A549 (cell line): ENCODE data around the gene MIPOL1. TPM values are rescaled to one million over a fixed set of nuclear protein-coding genes. Genes with fewer than 3 reads are reported as not detected.
A peak's percentile ranks its signal among the peaks of the same experiment; 100 is the strongest.

Source experiments
- ATAC-seq, 2 experiments: fragments of 200-7000 bp in 1 of 2; fragments of >200 bp in 1 of 2; cut with Nextera tagmentation in 1 of 2; cut with Tn5 transposase in 1 of 2; 3 replicates each; pipeline versions ENCODE4 v1.8.0 to v1.9.1; 2018 to 2020; ENCODE audit warnings: mild to moderate bottlenecking in 1 of 2, moderate library complexity in 1 of 2
- CTCF ChIA-PET: fragments of 300-600 bp; sonication (Branson Sonifier 250); formaldehyde crosslinking; extraction: SDS; loops from one replicate; lab custom pipeline; 2021; ENCODE audit warnings: antibody characterized with exemption, inconsistent platforms; lab: Yijun Ruan, JAX
- POLR2A ChIA-PET: fragments of 350-600 bp; formaldehyde crosslinking; extraction: SDS; loops from one replicate; lab custom pipeline; 2021; ENCODE audit warnings: antibody characterized with exemption, inconsistent platforms; lab: Yijun Ruan, JAX
- DNase-seq, 2 experiments: peaks; one replicate each; pipeline versions ENCODE4 v3.0.0 to v3.0.0-alpha.2; 2011 to 2016; ENCODE audit warnings: low read depth in 1 of 2, low spot score in 1 of 2
- FAIRE-seq: peaks from 2 replicates; lab custom pipeline; 2011; peaks lifted over from hg19 to GRCh38; lab: Jason Lieb, UNC
- H3K27ac ChIP-seq, 2 experiments: fragments of >200 bp; sonication (Bioruptor Twin); formaldehyde crosslinking; 3 replicates each; pipeline ENCODE4 v1.5.1; 2016 to 2017
- H3K4me1 ChIP-seq: fragments of >200 bp; sonication (Bioruptor Twin); formaldehyde crosslinking; 3 replicates; pipeline ENCODE4 v1.6.1; 2016
- H3K4me2 ChIP-seq: fragments of >200 bp; sonication (Bioruptor Twin); formaldehyde crosslinking; 3 replicates; pipeline ENCODE4 v1.6.1; 2016
- H3K4me3 ChIP-seq: fragments of >200 bp; sonication (Bioruptor Twin); formaldehyde crosslinking; 3 replicates; pipeline ENCODE4 v1.5.1; 2016
- H3K9me3 ChIP-seq: fragments of >200 bp; sonication (Bioruptor Twin); formaldehyde crosslinking; 3 replicates; pipeline ENCODE4 v1.6.1; 2016
- CHD2 ChIP-seq: fragments of 150-350 bp; IDR thresholded peaks from 2 replicates; pipeline ENCODE4 v1.6.1; 2014; ENCODE audit warnings: low read length; ENCODE audit not compliant: partially characterized antibody
- FOXS1 ChIP-seq: fragments of 250-450 bp; sonication (Bioruptor Pico); IDR thresholded peaks from 2 replicates; pipeline ENCODE4 v1.5.0; 2020; ENCODE audit warnings: mild to moderate bottlenecking, moderate library complexity
- JUN ChIP-seq, 2 experiments: fragments of >200 bp; sonication (Bioruptor Twin); formaldehyde crosslinking; IDR thresholded peaks; 2 replicates in 1 of 2; 3 replicates in 1 of 2; pipeline ENCODE4 v1.6.1; 2016 to 2017
- MAZ ChIP-seq: fragments of 150-350 bp; IDR thresholded peaks from 2 replicates; pipeline ENCODE4 v1.6.1; 2014; ENCODE audit warnings: antibody characterized with exemption, low read depth, low read length, borderline replicate concordance
- POLR2AphosphoS2 ChIP-seq: conservative IDR thresholded peaks from 2 replicates; pipeline ENCODE4 v1.6.1; 2012; ENCODE audit warnings: low read length, improper control_type of control experiment, inconsistent platforms
- RAD21 ChIP-seq, 2 experiments: fragments of >200 bp in 1 of 2; sonication (Bioruptor Twin) in 1 of 2; formaldehyde crosslinking in 1 of 2; IDR thresholded peaks in 1 of 2; conservative IDR thresholded peaks in 1 of 2; 2 replicates in 1 of 2; 3 replicates in 1 of 2; pipeline ENCODE4 v1.6.1; 2012 to 2018; ENCODE audit warnings: inconsistent platforms in 1 of 2
- RNF2 ChIP-seq: fragments of 200-600 bp; sonication (generic); IDR thresholded peaks from 2 replicates; pipeline ENCODE4 v1.6.1; 2016; ENCODE audit warnings: low read depth, mild to moderate bottlenecking, antibody characterized with exemption, moderate library complexity, borderline replicate concordance
- SREBF2 ChIP-seq: fragments of 450-650 bp; IDR thresholded peaks from 2 replicates; pipeline ENCODE4 v1.6.1; 2014; ENCODE audit warnings: mild to moderate bottlenecking, moderate library complexity
- WGBS: methylation state at CpG from one replicate; pipeline ENCODE4 v1.1.6; 2017; ENCODE audit errors: missing lambda C conversion rate; 5-methylcytosine and 5-hydroxymethylcytosine counted together
- polyA plus RNA-seq, 4 experiments: library from polyadenylated mRNA; depleted of rRNA in 3 of 4; stranded (reverse); fragments of >200 nt; fragmentation: RNase III in 1 of 4; extraction: RNeasy Plus Mini Kit Qiagen cat#74134 plus additional on column Dnase treatment in 1 of 4; gene quantifications; 2 replicates in 3 of 4; 3 replicates in 1 of 4; pipeline ENCODE4 v1.2.3, GENCODE V29; 2011 to 2017
- TF ChIP-seq, protein P1 (sequence below): fragments of >200 bp; sonication (Bioruptor Twin); formaldehyde crosslinking; IDR thresholded peaks from 3 replicates; pipeline ENCODE4 v1.5.1; 2016
- TF ChIP-seq, protein P2 (sequence below): IDR thresholded peaks from 2 replicates; pipeline ENCODE4 v1.6.1; 2012; ENCODE audit warnings: low read depth, borderline replicate concordance
- TF ChIP-seq, protein P3 (sequence below): IDR thresholded peaks from 2 replicates; pipeline ENCODE4 v1.6.1; 2012
- TF ChIP-seq, protein P4 (sequence below): fragments of 450-650 bp; IDR thresholded peaks from 2 replicates; pipeline ENCODE4 v1.6.1; 2014; ENCODE audit warnings: antibody characterized with exemption

The MIPOL1 gene
- polyA plus RNA-seq, 2 of the 4 experiments (the other 2 are of a cell fraction): 5.2 to 13.4 TPM

DNA sequence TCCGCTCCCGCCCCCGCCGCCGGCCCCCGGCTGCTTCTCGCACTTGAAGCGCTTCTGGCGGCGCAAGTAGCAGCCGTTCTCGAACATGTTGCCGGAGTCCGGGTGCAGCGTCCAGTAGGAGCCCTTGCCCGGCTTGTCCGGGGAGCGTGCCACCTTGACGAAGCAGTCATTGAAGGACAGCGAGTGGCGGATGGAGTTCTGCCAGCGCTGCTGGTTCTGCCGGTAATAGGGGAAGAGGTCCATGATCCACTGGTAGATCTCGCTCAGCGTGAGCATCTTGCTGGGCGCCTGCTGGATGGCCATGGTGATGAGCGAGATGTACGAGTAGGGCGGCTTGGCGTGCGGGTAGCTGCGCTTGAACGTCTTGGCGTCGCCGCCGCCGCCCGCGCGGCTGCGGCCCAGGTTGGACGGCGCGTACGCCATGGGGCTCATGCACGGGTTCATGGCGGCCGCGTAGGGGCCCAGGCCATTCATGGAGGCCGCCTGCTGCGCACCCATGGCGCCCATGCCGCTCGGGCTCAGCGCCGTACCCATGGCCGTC lies 394.3 kb downstream of the MIPOL1 start:
- H3K4me2 ChIP-seq: peak overlapping the region; percentile 95
- FAIRE-seq: no peak
- peaks cover 21% of the 10 kb centered on the region for H3K4me1 ChIP-seq
- TF ChIP-seq, protein P1, sequence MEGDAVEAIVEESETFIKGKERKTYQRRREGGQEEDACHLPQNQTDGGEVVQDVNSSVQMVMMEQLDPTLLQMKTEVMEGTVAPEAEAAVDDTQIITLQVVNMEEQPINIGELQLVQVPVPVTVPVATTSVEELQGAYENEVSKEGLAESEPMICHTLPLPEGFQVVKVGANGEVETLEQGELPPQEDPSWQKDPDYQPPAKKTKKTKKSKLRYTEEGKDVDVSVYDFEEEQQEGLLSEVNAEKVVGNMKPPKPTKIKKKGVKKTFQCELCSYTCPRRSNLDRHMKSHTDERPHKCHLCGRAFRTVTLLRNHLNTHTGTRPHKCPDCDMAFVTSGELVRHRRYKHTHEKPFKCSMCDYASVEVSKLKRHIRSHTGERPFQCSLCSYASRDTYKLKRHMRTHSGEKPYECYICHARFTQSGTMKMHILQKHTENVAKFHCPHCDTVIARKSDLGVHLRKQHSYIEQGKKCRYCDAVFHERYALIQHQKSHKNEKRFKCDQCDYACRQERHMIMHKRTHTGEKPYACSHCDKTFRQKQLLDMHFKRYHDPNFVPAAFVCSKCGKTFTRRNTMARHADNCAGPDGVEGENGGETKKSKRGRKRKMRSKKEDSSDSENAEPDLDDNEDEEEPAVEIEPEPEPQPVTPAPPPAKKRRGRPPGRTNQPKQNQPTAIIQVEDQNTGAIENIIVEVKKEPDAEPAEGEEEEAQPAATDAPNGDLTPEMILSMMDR: peak; percentile 18; the same call in 2 of the 3 replicates
- peak; percentile 60; the same call in 1 of the 2 replicates for TF ChIP-seq RNF2
- TF ChIP-seq, protein P2, sequence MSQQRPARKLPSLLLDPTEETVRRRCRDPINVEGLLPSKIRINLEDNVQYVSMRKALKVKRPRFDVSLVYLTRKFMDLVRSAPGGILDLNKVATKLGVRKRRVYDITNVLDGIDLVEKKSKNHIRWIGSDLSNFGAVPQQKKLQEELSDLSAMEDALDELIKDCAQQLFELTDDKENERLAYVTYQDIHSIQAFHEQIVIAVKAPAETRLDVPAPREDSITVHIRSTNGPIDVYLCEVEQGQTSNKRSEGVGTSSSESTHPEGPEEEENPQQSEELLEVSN: 0 out of 2 replicates have a peak, but pooled peaks have one; percentile 20
- no peak for TF ChIP-seq MAZ
- TF ChIP-seq, protein P3, sequence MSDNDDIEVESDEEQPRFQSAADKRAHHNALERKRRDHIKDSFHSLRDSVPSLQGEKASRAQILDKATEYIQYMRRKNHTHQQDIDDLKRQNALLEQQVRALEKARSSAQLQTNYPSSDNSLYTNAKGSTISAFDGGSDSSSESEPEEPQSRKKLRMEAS: 0 out of 2 replicates have a peak, but pooled peaks have one; percentile 20
- TF ChIP-seq, all 56 proteins: peak for 4
- WGBS: 33% methylated on average over 26 of the region's 58 CpGs
- ChIA-PET POLR2A (no interaction called here), CTCF (interaction anchor here (0.8 to 1.9 kb wide), 11 partner anchors 8 to 361 kb away, joined by 3 to 18 read pairs (median 4); no protein-coding TSS in a partner anchor)
- Histone ChIP-seq H3K4me3 (peak overlapping the region; percentile 92), H3K27ac (peak overlapping the region; percentile 87 to 90), H3K9me3 (no peaks in the 10 kb centered on the region)
- ATAC-seq (peak; percentile 3 to 12; a peak in 4 of 6 replicates), DNase-seq (peak in 1 of 2 experiments; percentile 77)

DNA sequence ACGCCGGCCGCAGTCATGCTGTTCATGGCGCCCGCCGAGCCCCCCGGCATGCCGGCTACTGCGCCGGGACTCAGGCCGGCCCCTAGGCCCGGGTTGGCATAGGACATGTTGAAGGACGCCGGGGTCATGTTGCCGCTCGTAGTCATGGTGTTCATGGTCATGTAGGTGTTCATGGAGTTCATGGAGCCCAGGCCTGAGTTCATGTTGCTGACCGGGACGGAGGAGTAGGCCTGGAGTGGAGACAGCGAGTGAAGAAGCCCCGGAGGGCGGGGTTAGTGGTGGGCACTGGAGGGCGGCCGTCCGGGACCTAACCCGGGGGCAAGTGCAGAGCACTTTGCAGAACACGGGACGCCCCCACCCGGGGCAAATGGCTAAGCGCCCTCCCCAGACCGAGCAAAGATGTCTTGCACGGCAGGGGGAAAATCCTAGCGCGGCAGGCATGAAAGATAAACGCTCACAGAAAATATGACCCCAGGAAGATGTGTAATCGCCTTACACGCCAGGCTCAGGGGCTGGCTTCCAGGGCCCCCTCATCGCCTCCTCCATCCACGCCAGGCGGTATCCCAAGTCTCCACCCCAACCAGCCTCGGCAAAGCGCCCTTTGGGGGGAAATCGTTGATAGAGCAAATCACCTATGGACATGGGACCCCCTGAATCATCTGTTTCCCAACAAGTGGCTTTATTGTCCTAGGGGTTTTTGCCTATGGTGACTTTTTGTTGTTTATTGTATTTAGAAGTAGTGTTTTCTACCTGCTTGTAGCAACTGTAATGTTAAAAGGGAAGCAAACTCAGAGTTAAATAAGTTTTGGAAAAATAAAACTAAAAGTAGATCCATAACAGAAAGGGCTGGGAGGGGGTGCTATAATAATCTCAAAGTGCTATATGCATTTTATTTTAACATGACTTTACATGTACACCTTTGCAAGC lies 395.0 kb downstream of the MIPOL1 start:
- TF ChIP-seq, protein P4, sequence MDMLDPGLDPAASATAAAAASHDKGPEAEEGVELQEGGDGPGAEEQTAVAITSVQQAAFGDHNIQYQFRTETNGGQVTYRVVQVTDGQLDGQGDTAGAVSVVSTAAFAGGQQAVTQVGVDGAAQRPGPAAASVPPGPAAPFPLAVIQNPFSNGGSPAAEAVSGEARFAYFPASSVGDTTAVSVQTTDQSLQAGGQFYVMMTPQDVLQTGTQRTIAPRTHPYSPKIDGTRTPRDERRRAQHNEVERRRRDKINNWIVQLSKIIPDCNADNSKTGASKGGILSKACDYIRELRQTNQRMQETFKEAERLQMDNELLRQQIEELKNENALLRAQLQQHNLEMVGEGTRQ: no peak
- TF ChIP-seq RAD21 (conservative IDR thresholded peaks at IDR 0.05 in 1 of 2, IDR thresholded peaks at IDR 0.05 in 1 of 2) (no peak), JUN (IDR thresholded peaks at IDR 0.05) (0 out of 5 replicates have a peak, but pooled peaks of 1 of the 2 experiments have one; percentile 30), CHD2 (no peak)
- TF ChIP-seq, protein P3: peak; percentile 7; the same call in 1 of the 2 replicates
- H3K4me3 ChIP-seq: peak overlapping the region; percentile 92
- H3K4me2 ChIP-seq: peak overlapping the region; percentile 95
- no peaks in the 10 kb centered on the region for H3K9me3 ChIP-seq
- WGBS: 32% methylated on average over 33 of the region's 42 CpGs
- DNase-seq (peak in 1 of 2 experiments; percentile 67), ATAC-seq (peak in 1 of 2 experiments; percentile 2; a peak in 1 of 6 replicates), FAIRE-seq (no peak)
- ChIA-PET CTCF (interaction anchor here (0.6 to 2.6 kb wide), 19 partner anchors 8 to 362 kb away, joined by 3 to 19 read pairs (median 4); no protein-coding TSS in a partner anchor), POLR2A (no interaction called here)
- peaks cover 24% of the 10 kb centered on the region for H3K4me1 ChIP-seq
- peak overlapping the region; percentile 87 to 90 for H3K27ac ChIP-seq

DNA sequence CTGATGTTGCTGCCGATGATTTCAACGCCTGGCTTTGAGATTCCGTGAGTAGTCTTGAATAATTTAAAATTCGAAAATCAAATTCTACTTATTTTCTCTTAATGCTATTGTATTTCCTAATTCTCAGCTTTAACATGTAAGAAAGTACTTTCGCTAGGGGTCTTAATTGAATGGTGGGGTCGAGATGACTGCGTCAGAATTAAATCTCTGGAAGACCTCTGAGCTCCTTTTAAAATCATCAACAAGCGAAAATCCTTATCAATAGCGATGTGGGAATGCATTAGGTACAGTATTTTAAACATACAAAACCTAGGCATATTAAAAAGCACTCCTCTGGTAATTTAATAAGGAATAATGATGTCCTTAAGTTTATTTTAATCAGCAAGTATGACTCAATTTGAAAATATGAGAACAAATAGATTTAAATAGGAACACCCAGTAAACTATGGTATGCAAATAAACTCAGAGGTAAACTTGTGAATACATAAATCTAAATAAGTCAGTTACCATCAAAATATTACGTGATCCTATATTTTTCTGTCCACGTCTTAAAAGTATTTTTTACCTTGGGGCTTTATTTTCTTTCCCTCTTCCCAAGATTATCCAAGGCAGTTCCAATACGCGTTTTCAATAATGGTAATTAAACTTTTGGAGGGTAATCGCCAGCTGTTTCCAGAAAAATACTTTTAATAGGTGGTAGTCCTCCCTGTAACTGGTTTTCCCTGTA lies 395.9 kb downstream of the MIPOL1 start:
- CTCF ChIA-PET: interaction anchor here (0.6 to 2.6 kb wide), 14 partner anchors 9 to 350 kb away, joined by 3 to 19 read pairs (median 4); no protein-coding TSS in a partner anchor
- TF ChIP-seq POLR2AphosphoS2 (no peak), FOXS1 (CRISPR knock-in tag) (no peak), SREBF2 (no peak)
- TF ChIP-seq, protein P1: no peak
- POLR2A ChIA-PET: no interaction called here
- 18% methylated on average over 14 of the region's 14 CpGs for WGBS
- Histone ChIP-seq H3K4me3 (peak overlapping the region; percentile 92), H3K9me3 (no peaks in the 10 kb centered on the region), H3K27ac (peak overlapping the region; percentile 90 to 94; a peak in 4 of 6 replicates), H3K4me2 (peak overlapping the region; percentile 95), H3K4me1 (peaks cover 21% of the 10 kb centered on the region)
- DNase-seq (no peak), FAIRE-seq (no peak), ATAC-seq (no peak)
